SH-SY5Y (cell line): ENCODE data around the gene SLC39A11.

ENCODE experiments used
- GATA2 ChIP-seq: IDR thresholded peaks from 2 replicates; pipeline ENCODE4 v1.6.1; 2011; ENCODE audit warnings: mild to moderate bottlenecking, low read depth, low read length
- GATA3 ChIP-seq: IDR thresholded peaks from 2 replicates; pipeline ENCODE4 v1.6.1; 2011; ENCODE audit warnings: low read depth, mild to moderate bottlenecking, low read length, moderate library complexity

The SLC39A11 gene

DNA sequence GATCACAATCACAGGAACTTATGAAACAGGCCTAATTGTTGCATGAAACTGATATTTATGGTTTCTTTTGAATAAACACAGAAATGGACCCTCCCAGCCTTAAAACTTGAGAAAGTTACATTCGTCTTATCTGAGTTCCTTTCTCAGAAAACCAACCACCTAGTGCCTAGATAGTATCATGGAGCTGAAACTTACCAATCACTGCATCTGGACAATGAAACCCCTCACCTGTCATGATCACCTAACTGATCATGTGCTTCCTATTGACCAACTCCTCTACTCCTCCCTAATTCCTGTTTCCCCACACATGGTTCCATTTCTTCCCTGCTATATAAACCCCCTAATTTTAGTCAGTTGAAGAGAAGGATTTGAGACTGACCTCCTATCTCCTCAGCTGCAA is 216.1 kb downstream of the SLC39A11 start:
- no peak for TF ChIP-seq GATA2
- no peak for TF ChIP-seq GATA3

DNA sequence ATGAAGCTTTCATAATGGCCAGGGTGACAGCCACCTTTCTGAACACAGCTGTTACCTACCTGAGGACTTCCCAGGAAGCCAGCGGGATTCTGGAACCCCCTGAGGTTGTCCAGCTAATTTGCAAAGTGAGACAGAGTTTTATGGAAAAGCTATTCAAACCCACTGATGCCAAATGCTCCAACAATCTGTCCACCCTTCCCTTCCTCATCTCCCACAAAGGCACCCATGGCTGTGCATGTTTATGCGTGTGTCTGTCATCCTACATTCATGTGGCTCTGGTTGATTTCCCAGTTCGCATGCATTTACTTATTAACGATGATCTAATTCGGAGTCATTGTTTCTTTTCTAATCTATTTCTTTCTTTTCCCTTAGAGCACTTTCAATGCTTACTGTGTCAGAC is 217.1 kb downstream of the SLC39A11 start:
- TF ChIP-seq GATA3 (no peak), GATA2 (no peak)

DNA sequence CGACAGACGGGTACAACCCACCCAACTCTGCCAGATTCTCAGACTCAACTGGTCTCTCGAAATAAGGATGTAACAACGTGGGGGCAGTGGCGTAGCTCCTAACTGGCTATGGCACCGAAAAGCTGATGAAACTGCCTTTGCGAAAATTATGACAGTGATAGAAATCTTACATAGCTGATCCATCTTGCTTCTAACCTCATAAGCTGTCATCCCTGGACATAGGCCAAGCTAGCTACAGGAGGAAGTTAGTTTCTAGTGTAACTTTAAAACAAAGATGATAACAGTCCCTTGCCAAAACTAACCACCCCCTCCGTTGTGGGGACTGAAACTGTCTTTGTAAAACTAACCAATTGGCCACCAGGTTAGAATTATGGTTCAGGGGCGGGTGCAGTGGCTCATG is 220.1 kb downstream of the SLC39A11 start:
- TF ChIP-seq GATA3 = no peak
- TF ChIP-seq GATA2 = no peak

DNA sequence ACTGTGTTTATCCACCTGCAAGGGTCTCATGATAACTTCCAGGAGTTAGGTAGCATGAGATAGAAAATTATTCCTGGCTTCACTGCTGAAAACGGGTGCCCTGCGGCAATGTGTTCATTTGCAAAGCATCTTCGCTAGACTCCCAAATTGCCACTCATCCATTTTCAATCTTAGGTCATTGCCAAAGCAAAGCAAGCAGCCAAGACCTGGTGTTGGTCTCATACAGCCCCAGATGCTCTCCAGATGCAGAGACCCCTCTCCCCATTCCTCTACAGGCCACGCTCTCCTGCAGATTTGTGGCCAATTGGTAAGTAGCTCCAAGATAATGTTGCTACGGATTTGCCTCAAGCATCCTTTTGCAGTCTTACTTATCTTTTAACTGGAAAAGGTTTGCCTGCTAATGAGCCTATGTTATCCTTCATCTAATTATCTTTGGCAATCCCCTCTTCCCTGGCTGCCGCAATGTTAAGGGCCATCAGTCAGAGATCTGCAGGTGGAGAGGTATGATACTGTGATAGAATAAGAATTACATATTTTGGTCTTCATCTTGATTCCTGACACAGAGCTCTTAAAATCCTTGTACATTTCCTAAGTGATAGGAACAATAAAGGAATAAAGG is 222.0 kb downstream of the SLC39A11 start:
- peak; percentile 74 for TF ChIP-seq GATA3
- peak; percentile 89 for TF ChIP-seq GATA2

DNA sequence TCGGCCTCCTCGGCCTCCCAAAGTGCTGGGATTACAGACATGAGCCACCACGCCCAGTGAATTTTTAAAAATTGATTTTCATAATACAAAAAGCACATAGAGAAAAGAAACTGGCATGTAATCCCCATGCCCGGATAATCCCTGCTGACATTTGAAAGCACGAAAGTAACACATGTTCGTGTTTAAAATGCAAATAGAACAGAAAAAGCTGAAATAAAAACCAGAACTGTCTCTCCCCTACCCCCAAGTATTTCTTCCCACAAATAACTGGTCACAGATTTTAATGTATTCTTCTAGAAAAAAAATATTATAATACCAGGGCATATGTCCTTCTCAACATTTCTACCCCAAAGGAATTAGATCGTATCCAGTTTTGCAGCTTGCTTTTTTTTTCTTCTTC is 222.9 kb downstream of the SLC39A11 start:
- TF ChIP-seq GATA3 (no peak), GATA2 (no peak)

DNA sequence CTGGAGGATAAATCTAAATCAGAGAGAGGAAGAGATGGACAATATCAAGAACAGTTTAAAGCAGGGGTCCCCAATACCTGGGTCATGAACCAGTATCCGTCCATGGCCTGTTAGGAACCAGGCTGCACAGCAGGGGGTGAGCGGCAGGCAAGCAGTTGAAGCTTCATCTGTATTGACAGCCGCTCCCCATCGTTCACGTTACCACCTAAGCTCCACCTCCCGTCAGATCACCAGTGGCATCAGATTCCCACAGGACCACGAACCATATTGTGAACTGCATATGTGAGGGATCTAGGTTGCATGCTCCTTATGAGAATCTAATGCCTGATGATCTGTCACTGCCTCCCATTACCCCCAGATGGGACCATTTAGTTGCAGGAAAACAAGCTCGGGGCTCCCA is 226.5 kb downstream of the SLC39A11 start:
- TF ChIP-seq GATA2 (no peak), GATA3 (no peak)

DNA sequence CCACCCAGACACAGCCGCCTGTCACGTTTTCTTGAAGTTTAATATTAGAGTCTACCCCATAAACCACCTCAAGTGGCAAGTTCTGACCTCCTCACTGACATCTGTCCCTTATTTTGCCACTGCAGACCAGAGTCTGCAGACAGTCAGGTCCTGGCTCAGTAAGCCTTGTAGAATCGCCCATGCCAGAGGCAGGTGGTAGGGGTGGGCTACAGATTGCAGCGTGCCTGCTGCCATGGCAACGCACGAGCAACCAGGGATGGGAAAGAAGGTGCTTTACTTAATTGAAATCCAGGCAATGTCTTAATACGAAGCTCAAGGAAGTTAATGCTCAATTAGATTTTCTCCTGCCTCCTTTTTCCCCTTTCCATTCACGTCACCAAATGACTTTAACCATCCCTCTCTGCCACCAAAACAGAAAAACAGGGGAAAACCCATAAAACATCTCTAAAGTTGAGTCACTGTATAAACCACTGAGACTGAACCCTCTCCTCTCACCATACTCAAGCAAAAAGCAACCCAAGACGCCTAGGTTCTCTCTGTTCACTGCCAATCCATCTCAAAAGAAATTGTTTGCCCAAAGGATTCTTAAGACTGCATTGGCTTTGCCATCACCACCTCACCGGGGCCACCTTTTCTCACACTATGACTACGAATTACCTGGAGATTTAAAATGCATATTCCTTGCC is 228.8 kb downstream of the SLC39A11 start:
- TF ChIP-seq GATA3 = no peak
- TF ChIP-seq GATA2 = no peak

DNA sequence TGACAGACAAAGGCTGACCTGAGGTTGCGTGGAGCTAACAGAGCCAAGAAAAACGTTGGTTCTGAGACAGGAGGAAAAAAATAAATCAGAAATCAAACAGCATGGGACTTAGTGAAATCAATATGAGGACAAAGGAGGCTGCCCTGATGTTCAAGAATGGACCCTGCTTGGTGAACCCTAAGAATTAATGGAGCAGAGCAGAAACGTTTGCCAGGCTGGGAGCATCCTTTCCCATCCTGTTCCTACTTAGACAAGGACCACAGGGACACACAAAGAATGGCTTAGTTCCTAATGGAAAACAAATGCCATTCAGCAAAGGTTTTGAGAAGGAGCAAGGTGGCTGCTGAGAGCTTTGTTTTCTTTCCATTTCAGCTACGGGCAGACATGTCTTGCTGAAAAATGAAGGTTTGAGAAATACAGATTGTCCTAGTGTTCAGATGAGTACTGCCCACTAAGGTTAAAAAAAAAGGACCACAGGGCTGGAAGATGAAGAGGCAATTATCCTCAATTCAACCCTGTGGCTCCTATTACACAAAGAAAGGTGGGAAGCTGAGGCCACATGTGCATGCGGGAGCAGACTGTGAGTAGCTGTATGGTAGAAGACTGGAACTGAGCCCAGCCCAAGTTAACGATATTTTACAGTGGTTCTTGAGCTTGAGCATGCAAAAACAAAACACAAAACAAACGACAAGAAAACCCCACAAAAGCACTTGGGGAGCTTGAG is 230.1 kb downstream of the SLC39A11 start:
- no peak for TF ChIP-seq GATA3
- no peak for TF ChIP-seq GATA2

DNA sequence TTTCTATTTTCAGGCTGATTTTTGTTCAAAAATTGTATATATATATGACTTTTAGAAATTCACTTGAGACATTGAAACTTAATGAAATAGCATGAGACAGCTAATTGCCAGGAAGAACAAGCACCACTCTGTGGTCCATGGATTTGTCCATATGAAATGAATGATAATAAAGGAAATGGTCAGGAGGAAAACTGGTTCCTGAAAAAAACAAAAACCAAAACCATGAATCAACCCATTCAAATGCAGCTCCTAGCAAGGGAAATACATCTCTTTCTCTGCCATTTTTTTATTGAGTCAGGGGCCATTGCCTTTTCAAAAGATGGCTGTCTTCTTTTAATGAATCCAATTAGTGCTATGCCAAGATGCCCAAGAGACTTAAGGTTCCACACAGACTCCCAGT is 230.7 kb downstream of the SLC39A11 start:
- no peak for TF ChIP-seq GATA2
- no peak for TF ChIP-seq GATA3

DNA sequence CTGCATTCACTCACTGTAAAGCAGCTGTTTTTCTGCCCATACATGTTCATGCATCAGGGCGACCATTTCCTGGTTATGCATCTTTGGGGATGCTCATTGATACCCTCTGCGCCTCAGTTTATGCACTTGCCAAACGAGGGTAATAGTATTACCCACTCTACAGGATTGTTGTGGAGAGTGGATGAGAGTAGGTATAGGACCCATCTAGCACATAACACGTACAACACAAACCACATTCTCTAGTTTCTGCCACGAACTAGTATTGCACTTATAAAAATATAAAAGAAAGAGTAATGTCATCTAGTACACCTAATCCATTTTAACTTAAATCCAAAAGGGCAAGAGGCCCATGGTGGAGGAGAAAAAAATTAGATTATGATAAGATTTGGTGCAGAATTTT is 231.7 kb downstream of the SLC39A11 start:
- TF ChIP-seq GATA3 (no peak), GATA2 (no peak)

DNA sequence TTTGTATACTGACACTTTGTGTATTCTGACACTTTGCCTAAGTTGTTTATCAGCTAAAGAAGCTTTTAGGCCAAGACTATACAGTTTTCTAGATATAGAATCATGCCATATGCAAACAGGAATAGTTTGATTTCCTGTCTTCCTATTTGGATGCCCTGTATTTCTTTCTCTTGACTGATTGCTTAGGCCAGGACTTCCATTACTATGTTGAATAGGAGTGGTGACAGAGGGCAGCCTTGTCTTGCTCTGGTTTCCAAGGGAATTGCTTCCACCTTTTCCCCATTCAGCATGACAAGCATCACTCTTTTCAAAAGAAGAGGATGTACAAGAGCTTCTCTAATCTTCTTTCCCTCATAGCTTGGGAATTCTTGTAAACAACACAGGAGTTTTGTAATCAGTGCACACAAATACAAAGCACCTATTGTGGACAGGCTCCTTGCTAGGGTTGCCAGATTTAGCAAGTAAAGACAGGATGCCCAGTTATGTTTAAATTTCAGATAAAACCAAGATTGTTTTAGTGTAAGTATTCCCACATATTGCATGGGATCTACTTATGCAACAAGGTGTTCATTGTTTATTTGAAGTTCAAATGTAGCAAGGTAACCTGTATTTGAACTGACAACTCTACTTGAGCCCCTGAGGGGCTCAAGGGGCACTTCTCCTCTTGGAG is 233.5 kb downstream of the SLC39A11 start:
- TF ChIP-seq GATA2 = no peak
- no peak for TF ChIP-seq GATA3

DNA sequence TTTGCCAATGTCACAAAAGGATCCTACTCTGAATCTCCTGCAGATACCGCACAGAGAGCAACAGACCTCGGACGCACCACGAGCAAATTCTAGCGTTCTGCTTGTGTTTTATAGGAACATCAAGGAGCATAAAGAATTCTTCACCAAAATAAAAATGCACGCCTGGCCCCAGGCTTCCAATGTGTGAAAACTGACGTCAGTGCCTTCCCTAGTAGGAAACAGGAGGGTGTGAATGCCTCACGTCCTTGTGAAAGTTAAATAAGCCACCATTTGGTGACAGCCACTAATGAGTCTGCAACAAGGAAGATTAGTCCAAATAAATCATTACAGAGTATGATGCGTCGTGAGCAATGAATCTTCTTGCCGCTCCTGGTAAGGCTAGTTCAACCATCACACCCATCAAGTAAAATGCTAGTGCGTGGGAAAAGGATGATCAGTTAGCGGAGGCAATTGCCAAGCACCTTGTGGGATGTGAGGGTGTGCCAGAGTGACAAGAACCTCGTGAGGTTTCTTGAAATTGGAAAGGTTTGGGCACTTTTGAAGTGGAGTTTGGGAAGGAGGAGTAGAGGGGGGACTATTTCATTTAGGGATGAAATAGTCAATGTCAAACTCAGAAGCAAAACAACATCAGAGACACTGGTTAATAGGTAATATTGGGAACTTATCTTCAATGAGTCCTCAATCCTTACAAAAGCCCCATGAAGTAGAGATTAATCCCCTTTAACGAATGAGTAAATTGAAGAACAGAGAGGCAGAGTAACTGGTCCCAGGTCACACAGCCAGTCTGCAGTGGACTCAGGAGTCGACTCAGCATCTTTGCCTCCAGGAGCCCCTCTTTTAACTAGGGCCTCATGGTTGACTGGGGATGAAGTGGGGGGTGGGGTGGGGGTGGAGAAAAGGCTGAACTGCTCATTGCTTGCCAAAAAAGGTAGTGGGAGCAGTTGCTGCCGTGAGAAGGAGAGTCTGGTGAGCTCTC is 238.8 kb downstream of the SLC39A11 start:
- no peak for TF ChIP-seq GATA2
- no peak for TF ChIP-seq GATA3

DNA sequence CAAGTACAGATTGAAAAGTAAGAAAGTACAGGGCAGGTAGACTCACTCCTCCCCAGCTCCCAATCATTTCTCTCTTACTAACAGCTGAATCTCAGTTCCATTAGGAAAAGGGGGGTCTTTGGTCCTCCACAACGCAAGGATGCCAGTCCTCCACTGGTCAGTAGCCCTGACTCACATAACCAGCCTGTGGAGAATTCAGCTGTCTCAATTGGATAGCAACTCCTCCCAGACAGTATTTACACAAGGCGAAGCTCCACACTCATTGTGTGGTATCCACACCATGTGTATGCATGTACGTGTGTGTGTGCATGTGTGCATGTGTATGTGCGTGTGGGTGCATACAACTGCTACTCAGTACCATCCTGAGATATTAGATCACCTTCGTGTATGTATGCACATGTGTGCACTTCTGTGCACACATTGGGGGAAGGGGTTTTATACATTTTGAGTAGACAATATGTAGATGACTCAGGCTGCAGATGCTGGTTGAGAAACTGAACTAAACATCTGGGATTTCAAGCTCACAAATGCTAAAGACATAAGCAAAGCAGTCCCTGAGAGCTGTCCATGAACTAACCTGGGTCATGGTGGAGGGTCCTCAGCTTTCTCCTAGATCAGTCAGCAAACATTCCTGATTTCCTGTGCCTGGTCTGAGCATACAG is 240.1 kb downstream of the SLC39A11 start:
- TF ChIP-seq GATA3 (no peak), GATA2 (no peak)
